GM19455 (cell line): ENCODE measurements around the gene IL4I1.

Experiments used
- ATAC-seq: cut with Tn5 transposase; IDR thresholded peaks from one replicate; pipeline ENCODE4 v1.9.1; 2021; ENCODE audit not compliant: unreplicated experiment

IL4I1 gene

GRCh38 chr19:49924004-49924880, 27.6 kb upstream of the IL4I1 start:
- no peak for ATAC-seq

DNA sequence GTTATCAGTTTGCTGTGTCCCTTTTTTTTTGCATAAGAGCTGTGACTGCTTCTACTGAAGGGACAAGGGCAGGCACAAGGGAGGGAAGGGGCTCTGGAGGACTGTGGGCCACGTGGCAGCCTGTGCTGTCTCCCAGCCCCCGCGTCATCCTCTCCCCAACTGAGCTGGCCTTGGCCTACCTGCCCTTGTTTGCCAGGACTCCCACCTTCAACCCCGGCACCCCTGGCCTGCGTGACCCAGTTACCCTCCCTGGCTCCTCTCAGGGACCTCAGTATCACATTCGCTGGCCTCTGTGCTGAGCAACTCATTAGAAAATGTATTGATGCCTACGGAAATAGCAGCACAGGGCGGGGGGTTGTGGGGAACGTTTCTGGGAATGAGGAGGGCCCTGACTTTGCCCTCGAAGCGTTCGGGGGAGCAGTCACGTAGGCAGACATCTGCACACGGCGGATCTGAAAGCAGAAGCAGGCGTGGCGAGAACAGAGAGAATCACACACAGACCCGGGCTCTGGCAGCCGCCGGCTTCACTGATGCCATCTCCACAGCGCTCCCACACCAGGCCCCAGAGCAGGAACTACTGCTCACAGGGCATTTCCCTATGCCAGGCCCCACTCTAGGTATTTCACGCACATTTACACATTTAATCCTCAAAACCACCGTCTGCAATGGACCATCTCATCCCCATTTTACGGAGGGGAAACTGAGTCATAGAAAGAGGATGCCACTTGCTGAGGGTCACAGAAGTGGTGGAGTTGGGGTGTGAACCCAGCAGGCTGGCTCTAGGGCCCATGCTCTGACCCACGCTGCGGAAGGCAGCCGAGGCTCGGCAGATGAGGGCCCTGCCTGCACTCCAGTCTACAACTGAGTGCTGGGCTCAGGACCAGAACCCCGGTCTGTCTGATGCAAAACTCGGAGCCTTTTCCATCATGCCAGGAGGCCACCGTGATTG, 26.6 kb upstream of the IL4I1 start:
- ATAC-seq: no peak

DNA sequence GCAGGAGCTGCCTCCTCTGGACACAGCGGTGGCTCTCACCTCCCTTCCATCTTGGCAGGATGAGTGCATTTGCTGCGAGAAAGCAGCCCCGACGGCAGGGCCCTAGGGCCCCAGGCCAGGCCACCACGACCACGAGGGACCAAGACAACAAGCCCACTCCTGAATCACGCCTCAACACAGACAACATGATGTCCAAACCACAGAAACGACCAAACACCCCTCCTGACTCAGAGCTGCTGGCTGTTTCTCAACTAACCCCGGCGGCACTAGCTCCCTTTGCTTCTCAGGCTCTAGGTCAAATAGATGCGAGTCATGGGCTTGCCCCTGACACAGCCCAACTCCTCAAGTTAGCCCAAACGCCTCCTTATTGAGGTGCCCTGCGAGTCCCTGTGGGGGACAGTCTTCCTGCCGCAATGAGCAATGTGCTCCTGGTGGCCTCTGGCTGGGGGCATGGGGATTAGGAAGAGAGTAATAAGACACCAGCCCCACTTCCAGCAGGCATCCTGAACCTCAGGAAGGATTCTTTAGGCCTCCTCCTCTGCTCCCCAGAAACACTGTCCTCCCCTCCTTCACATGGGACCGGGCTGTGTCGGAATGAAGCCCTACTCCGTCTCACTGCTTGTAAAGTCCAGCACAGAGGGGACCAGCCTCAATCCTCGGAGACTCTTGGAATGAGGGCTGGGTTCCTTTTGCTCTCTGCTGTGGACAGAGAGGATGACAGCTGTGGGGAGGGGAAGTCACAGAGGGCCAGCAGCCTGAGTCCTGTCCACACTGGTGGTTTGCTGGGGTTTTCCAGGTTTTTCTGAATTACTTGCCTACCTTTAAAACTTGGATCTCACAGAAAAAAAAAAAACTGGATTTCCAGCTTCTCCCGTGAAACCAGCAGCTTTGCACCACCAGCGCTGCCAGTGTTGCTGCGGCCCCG, 25.4 kb upstream of the IL4I1 start:
- no peak for ATAC-seq

DNA sequence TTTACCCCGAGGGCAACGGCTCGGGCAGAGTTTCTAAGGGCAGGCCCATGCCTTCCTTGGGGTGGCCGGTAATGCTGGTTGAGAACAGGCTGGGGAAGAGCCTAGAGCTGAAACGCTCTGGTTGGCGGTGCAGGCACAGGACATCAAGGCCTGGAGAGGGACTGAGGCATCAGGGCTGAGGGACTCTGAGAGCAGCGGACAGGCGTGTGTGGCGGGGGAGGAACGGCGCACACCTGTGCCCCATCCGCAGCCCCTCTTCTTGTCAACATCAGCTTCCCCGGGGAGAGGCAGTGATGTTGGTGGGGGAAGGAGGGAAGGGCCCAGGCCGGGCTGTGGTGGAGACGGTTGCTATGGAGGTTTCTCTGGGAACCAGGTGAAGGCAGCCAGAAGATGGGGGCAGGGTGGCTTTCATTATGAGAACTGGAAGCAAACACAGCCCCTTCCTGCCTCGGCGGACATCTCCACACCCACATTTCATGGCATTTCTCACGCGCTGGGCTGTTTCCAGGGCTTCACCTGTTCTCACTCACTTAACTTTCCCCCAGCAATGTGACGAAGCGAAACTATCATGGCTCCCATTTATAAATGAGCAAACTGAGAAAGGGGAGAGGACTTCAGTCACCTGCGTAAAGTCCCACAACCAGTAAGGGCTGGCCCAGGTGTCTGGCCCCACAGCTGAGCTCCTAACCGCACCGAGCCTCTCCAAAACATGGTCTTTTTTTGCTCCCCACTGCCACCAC, 24.1 kb upstream of the IL4I1 start:
- ATAC-seq: no peak

DNA sequence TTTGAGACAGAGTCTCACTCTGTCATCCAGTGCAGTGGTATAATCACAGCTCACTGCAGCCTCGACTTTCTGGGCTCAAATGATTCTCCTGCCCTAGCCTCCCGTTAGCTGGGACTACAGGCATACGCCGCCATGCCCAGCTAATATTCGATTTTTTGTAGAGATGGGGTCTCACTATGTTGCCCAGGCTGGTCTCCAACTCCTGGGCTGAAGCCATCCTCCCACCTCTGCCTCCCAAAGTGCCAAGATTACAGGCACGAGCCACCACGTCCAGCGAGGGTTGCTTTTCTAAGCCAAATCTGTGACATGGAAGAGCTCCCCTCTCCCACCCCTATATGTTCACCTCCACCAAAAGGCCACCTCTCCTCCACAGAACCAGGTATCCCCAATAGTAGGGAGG, 21.4 kb upstream of the IL4I1 start:
- no peak for ATAC-seq

GRCh38 chr19:49916839-49917733, 20.4 kb upstream of the IL4I1 start:
- no peak for ATAC-seq

- ATAC-seq: no peak
Observed at GRCh38 chr19:49915271-49915670, 18.6 kb upstream of the IL4I1 start.

- no peak for ATAC-seq
Observed at GRCh38 chr19:49913720-49914119, 17.0 kb upstream of the IL4I1 start.

DNA sequence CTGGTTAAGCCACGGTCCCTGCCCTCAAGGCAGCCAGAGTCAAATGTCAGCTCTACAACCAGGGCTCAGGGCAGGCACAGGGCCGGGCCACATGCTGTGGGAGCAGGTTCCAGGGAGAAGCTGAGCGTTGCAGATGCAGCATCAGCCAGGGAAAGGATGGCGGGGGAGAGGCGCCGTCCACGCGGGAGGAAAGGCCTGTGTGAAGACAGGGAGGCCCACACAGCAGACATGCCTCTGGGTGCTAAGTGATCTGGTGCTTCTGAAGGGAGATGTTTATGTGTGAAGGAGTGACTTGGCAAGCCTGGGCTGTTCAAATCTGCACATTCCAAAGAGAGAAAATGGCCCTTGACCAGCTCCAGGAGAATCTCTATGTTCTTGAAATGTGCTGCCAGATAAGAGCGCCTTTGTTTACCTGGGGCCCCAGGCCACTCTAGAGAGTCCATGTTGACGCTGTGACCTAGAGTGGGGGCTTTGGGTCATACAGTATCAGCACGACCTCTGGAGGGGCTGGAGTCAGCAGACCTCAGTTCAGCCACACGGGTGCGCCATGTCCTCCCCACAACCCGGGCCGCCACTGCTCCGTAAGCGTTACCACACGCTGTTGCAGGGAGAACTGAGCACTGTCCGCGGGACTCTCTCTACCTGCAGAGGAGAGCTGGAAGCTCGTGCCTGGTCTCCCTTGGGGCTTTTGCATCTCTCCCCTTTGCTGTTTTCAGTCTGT, 16.4 kb upstream of the IL4I1 start:
- ATAC-seq: no peak

DNA sequence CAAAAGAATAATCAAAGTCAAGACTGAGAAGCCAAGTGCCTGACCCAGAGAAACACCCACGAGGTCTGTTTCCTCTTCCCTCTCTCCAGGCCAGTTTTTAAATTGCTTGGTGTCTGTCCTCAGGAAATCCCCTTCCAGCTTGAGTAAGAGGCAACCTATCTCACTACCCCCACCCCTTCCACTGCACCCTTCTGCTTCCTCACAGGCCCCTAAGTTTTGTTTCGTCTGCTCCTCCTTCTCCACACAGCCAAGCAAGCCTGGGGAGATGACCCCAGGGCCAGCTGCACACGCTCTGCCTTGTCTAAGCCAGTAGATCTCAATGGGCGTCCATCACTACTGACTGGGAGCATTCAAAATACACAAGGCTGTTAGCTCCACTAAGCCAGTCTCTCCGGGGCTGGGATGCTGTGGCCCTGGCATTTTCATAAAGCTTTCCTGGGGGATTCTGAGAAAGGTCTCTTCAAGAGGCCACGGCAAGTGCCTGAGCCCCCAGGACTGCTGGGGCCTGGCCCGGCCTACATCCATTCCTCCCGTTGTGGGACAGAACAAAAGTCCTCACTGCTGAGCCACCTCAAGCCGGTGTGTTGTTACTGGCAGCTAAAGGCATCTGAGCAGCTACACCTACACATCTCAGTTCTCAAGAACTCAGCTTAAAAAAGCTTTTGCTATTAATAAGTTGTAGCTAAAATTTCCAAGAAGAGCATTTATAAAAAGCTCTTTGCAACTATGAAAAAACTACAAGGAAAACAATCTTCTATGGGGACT, 14.9 kb upstream of the IL4I1 start:
- ATAC-seq: no peak

- ATAC-seq: no peak
Observed at GRCh38 chr19:49910179-49910578, 13.5 kb upstream of the IL4I1 start.

DNA sequence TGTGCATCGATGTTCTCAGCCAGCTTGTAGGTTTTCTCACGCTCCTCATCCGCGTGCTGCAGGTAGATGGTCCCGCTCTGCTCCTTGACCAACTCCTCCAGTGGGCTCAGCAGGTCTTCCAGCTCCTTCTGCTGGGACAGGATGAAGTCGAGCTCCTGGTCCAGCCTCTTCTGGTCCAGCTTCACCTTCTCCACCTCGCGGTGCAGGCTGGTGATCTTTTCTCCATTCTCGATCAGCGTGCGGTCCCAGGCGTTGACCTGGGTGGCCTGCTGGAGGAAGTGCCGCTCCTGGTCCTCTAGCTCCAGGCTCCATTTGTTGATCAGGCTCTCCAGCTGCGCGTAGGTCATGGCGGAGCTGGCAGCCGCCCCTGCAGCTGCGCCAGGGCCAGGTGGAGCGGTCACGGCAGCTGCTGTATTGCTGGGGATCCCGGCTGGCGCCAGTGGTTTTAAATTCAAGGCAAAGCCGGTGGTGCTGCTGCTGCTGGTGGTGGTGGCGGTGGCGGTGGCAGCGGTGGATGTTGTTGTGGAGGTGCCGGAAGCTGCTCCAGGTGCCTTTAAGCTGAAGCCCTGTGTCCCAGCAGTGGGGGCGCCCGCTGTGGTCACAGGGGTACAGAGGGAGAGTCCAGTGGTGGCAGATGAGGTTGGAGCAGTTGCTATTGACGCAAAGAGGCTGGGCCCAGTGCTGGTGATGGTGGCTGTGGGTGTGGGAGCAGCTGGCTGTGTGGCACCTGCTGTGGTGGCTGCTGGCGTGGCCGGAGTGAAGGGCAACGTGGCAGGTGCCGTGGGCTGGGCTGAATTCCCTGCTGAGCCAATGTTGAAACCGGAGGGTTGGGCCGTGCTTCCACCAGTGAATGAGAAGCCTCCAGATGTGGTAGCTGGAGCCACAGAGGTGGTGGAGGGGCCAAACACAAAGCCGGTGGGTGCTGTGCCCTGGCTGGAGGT, 12.1 kb upstream of the IL4I1 start:
- no peak for ATAC-seq

- ATAC-seq: no peak
Observed at GRCh38 chr19:49907745-49908446, 11.2 kb upstream of the IL4I1 start.

DNA sequence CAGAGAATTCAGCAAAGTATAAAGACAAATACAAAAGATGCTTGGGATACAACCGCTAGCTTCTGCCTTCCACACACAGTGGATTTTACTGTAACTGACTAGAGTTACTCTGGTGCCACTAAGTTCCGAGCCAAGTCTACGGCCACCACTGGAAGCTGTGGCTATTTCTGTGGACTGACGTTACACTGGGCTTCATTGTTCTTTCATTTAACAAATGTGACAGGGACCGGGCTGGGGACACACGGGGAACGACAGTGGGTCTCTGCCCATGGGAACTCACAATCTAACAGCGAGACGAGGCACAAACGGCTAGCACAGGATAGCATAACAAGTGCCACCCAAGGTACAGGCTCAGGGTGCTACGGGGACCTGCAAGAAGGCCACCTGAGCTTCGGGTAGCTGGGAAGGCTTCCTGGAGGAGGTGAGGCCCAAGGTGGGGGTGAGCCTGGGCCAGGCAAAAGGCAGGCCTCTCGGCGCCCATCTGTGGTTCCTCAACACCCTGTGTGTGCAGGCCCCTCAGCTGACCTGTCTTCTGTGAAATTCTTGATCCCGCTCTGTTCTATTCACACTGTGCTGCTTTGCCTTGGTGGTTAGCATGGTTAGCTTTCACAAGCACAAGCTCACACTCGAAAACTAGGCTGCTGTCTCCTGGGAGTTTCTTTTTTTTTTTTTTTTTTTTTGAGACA, 10.3 kb upstream of the IL4I1 start:
- ATAC-seq: no peak

DNA sequence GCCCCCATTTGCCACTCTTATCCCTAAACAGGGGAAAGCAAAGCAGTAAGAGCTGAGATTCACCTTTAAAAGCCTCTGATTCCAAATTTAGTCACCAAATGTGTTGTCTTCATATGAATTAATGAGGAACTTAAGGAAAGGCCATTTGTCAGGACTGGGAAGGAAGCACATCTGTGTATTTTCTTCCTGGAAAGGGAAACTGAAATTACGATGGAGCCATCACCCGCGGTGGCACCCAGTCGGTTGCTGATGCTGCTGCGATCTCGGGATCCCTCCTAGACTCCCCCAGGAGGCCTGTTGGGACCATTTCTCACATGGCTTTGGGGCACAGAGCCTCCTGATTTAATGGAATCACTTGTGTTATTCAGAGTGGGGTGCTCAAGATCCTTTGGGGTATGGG, 7.4 kb upstream of the IL4I1 start:
- ATAC-seq: no peak
